ENCODE data around the gene RAD51B. TPM values are rescaled to one million over a fixed set of nuclear protein-coding genes. Genes with fewer than 3 reads are reported as not detected.

RAD51B gene
- total RNA-seq, 1 experiment from 2014 or later, result 10.8 TPM

DNA sequence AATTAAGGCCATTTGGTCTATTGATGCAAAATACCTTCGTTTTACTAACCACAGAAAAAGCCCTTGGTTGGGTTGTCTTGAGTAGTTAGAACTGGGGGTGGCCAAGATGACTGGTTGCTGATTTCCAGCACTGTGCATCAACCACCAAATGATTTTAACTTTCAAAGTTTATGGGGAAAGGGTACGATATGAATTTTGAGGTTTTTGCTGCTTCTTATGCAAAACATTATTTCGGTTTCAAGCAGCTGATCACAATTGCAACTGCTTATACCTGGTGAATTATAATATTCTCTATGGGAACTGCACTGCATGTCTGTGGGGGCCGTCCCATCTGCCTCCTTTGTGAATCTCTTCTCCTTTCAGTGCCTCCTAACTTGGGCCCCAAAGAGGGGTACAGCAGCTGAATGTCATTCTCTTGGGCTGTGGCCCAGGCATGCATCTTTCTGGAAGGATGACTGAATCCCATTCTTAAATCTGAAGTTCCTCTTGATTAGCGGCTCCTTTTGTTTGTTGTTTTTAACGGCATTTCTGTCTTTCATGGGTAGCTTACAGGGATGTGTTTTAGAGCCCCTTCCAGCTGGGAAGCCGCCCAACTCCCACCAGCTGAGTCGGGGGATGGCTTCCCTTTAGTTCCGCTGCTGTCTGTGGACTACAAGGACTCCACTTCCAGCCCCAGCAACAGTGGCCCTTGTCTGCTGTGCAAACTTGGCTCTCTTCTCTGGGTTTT, 493.5 kb downstream of the RAD51B start:
- Histone ChIP-seq H3F3A (ENCODE audit: low read length, unreplicated experiment) (no peaks in the 10 kb centered on the region), H3K36me3 (ENCODE audit: low read depth, low read length) (no peaks in the 10 kb centered on the region), H3K9me2 (replicated peaks; ENCODE audit: low read length) (no peaks in the 10 kb centered on the region), H3K4me3 (ENCODE audit: low read length) (no peak overlapping the region), H4K20me1 (ENCODE audit: low read length) (no peaks in the 10 kb centered on the region), H3K9me3 (ENCODE audit: low read length) (no peaks in the 10 kb centered on the region), H3K4me2 (ENCODE audit: low read length) (no peak overlapping the region), H3K9ac (ENCODE audit: low read length) (no peak overlapping the region), H2AFZ (ENCODE audit: low read length) (no peak overlapping the region), H3K79me2 (ENCODE audit: low read length) (no peaks in the 10 kb centered on the region), H3K4me1 (ENCODE audit: insufficient read depth, low read length) (peaks cover 20% of the 10 kb centered on the region), H3K27ac (ENCODE audit: low read length) (no peak overlapping the region), H3K27me3 (ENCODE audit: low read length) (no peaks in the 10 kb centered on the region)
- ChIA-PET CTCF (no interaction called here), POLR2A (ENCODE audit: unreplicated experiment) (interaction anchor here (0.6 kb wide), 1 partner anchor 20 kb away, joined by 3 read pairs; no protein-coding TSS in a partner anchor)
- TF ChIP-seq, protein P1, sequence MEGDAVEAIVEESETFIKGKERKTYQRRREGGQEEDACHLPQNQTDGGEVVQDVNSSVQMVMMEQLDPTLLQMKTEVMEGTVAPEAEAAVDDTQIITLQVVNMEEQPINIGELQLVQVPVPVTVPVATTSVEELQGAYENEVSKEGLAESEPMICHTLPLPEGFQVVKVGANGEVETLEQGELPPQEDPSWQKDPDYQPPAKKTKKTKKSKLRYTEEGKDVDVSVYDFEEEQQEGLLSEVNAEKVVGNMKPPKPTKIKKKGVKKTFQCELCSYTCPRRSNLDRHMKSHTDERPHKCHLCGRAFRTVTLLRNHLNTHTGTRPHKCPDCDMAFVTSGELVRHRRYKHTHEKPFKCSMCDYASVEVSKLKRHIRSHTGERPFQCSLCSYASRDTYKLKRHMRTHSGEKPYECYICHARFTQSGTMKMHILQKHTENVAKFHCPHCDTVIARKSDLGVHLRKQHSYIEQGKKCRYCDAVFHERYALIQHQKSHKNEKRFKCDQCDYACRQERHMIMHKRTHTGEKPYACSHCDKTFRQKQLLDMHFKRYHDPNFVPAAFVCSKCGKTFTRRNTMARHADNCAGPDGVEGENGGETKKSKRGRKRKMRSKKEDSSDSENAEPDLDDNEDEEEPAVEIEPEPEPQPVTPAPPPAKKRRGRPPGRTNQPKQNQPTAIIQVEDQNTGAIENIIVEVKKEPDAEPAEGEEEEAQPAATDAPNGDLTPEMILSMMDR (conservative IDR thresholded peaks at IDR 0.05; ENCODE audit: low read depth, low read length), result no peak
- no peak for TF ChIP-seq EZH2phosphoT487 (IDR thresholded peaks at IDR 0.05; ENCODE audit: borderline replicate concordance, low read length)
- TF ChIP-seq EZH2 (IDR thresholded peaks at IDR 0.05; ENCODE audit: low read length, unreplicated experiment), result no peak
- DNase-seq (no peak), ATAC-seq (no peak)
- intact Hi-C loops (cut with micrococcal nuclease), result no loop called here
- no TSS peak for BruUV-seq (replicated peaks)

DNA sequence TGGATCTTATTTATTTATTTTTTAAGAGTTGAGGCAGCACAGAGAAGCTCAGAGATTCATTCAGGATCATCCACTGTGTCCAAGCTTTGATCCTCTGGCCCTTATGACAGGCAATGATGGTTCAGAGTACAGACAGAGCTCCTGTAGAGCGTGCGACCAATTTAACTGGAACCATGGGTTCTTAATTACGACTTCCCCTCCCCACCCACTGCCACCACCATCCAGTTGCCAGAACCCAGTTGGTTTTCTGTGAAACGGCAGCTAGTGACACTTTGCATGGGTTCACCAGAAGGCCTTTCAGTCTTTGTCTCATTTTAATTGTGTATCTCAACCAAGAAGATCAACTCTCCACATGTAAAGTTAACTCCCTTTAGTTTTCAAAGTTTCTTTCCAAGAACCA, 495.1 kb downstream of the RAD51B start:
- no peak for TF ChIP-seq EZH2 (IDR thresholded peaks at IDR 0.05; ENCODE audit: low read length, unreplicated experiment)
- Histone ChIP-seq H3K27ac (ENCODE audit: low read length) (no peak overlapping the region), H3F3A (ENCODE audit: low read length, unreplicated experiment) (no peaks in the 10 kb centered on the region), H3K9me3 (ENCODE audit: low read length) (no peaks in the 10 kb centered on the region), H3K79me2 (ENCODE audit: low read length) (no peaks in the 10 kb centered on the region), H3K9me2 (replicated peaks; ENCODE audit: low read length) (no peaks in the 10 kb centered on the region), H3K9ac (ENCODE audit: low read length) (no peak overlapping the region), H3K36me3 (ENCODE audit: low read depth, low read length) (no peaks in the 10 kb centered on the region), H3K27me3 (ENCODE audit: low read length) (no peaks in the 10 kb centered on the region), H3K4me2 (ENCODE audit: low read length) (no peak overlapping the region), H4K20me1 (ENCODE audit: low read length) (no peaks in the 10 kb centered on the region), H3K4me1 (ENCODE audit: insufficient read depth, low read length) (peaks cover 6% of the 10 kb centered on the region), H3K4me3 (ENCODE audit: low read length) (no peak overlapping the region), H2AFZ (ENCODE audit: low read length) (no peak overlapping the region)
- POLR2A ChIA-PET (ENCODE audit: unreplicated experiment), result interaction anchor here (0.6 to 0.7 kb wide), 2 partner anchors 49 to 413 kb away, joined by 3 read pairs; no protein-coding TSS in a partner anchor
- DNase-seq, result no peak
- intact Hi-C loops (cut with micrococcal nuclease), result no loop called here
- CTCF ChIA-PET, result no interaction called here
- ATAC-seq, result no peak
- BruUV-seq (replicated peaks), result no TSS peak

DNA sequence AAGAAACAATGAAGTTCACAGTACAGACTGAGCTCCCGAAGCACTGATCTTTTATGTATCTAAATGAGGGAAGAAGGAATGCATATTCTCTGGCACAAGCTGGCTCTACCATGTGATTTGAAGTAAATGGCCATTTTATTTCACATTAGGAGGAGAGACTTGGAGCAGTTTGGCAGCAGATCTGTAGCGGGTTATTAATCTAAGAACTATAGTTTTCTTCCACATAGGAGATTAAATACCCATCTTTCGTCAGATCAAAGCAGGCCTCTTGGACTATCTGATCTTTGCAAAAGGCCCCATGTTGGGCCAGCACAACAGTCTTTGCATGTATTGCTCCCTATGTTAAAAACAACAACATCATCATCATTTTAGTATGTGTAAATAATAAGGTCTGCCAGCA, 495.5 kb downstream of the RAD51B start:
- H3K9ac ChIP-seq (ENCODE audit: low read length), result no peak overlapping the region
- no peaks in the 10 kb centered on the region for H3K36me3 ChIP-seq (ENCODE audit: low read depth, low read length)
- H3K79me2 ChIP-seq (ENCODE audit: low read length), result no peaks in the 10 kb centered on the region
- no peak overlapping the region for H3K4me2 ChIP-seq (ENCODE audit: low read length)
- no peaks in the 10 kb centered on the region for H4K20me1 ChIP-seq (ENCODE audit: low read length)
- H3K27ac ChIP-seq (ENCODE audit: low read length), result no peak overlapping the region
- peaks cover 1% of the 10 kb centered on the region for H3K4me1 ChIP-seq (ENCODE audit: insufficient read depth, low read length)
- TF ChIP-seq, protein P1 (conservative IDR thresholded peaks at IDR 0.05; ENCODE audit: low read depth, low read length), result no peak
- TF ChIP-seq EZH2 (IDR thresholded peaks at IDR 0.05; ENCODE audit: low read length, unreplicated experiment), result no peak
- TF ChIP-seq EZH2phosphoT487 (IDR thresholded peaks at IDR 0.05; ENCODE audit: borderline replicate concordance, low read length), result no peak
- POLR2A ChIA-PET (ENCODE audit: unreplicated experiment), result no interaction called here
- no peak for DNase-seq
- CTCF ChIA-PET, result no interaction called here
- no peak for ATAC-seq
- intact Hi-C loops (cut with micrococcal nuclease), result no loop called here
- no peaks in the 10 kb centered on the region for H3F3A ChIP-seq (ENCODE audit: low read length, unreplicated experiment)
- H2AFZ ChIP-seq (ENCODE audit: low read length), result no peak overlapping the region
- no TSS peak for BruUV-seq (replicated peaks)
- no peak overlapping the region for H3K4me3 ChIP-seq (ENCODE audit: low read length)
- H3K9me3 ChIP-seq (ENCODE audit: low read length), result no peaks in the 10 kb centered on the region
- no peaks in the 10 kb centered on the region for H3K9me2 ChIP-seq (replicated peaks; ENCODE audit: low read length)
- no peaks in the 10 kb centered on the region for H3K27me3 ChIP-seq (ENCODE audit: low read length)

Data from PC-3 (cell line).